Left lung (tissue), 10 donors: ENCODE measurements around the gene TAOK2. TPM values are rescaled to one million over a fixed set of nuclear protein-coding genes. Genes with fewer than 3 reads are reported as not detected.

Experiments used
- ATAC-seq: fragments of 200-7000 bp; cut with Tn5 transposase; one replicate; pipeline ENCODE4 v1.9.1; 2020; ENCODE audit warnings: moderate library complexity
- DNase-seq, 4 donors: peaks; one replicate each; pipeline ENCODE4 v3.0.0-alpha.2; 2013 to 2020
- H3K27ac ChIP-seq, 2 donors: fragments of 200-600 bp; sonication (generic) in 1 of 2; one replicate each; pipeline versions ENCODE4 v1.5.0 to v1.8.0; 2020 to 2021
- H3K27me3 ChIP-seq, 2 donors: fragments of 200-600 bp; sonication (generic) in 1 of 2; one replicate each; pipeline versions ENCODE4 v1.5.0 to v1.8.0; 2020 to 2021
- H3K36me3 ChIP-seq, 2 donors: fragments of 200-600 bp; sonication (generic) in 1 of 2; one replicate each; pipeline versions ENCODE4 v1.5.0 to v1.8.0; 2020 to 2021
- H3K4me1 ChIP-seq, 2 donors: fragments of 200-600 bp; one replicate each; pipeline ENCODE4 v1.8.0; 2021
- H3K4me3 ChIP-seq, 2 donors: fragments of 200-600 bp; sonication (generic) in 1 of 2; one replicate each; pipeline versions ENCODE4 v1.5.0 to v1.8.0; 2020 to 2021; ENCODE audit warnings: mild to moderate bottlenecking in 1 of 2
- H3K9me3 ChIP-seq, 2 donors: fragments of 200-600 bp; sonication (generic) in 1 of 2; one replicate each; pipeline versions ENCODE4 v1.5.0 to v1.8.0; 2020 to 2021
- CTCF ChIP-seq, 2 donors: fragments of 200-600 bp; sonication (generic) in 1 of 2; IDR thresholded peaks; one replicate each; pipeline versions ENCODE4 v1.5.0 to v1.8.0; 2021; ENCODE audit warnings: antibody characterized with exemption in 2 of 2
- intact Hi-C, 2 donors: fragments of 100-400 bp; cut with DNase I; formaldehyde crosslinking; loops; one replicate each; pipeline versions ENCODE4 v1.11.2 to v1.14.2; 2022
- polyA plus RNA-seq, 6 donors: library from polyadenylated mRNA; unstranded; fragments of 120-200 nt; gene quantifications; one replicate each; pipeline ENCODE4 v1.2.1, GENCODE V29; 2013; ENCODE audit not compliant: insufficient read length in 6 of 6
- total RNA-seq, 2 donors: library from RNA; stranded (reverse); fragmentation: NEBNext Ultra II Directional; extraction: Animal tissue kit (Norgen Biotek cat#: 25700); gene quantifications; one replicate each; pipeline ENCODE4 v1.2.1, GENCODE V29; 2021
- donor health status: DM: no; HTN: yes; CAD: no.
- donor health status: DM: no; HTN: no; CAD: no.

The TAOK2 gene
- total and polyA plus RNA-seq, 8 donors, result 47.5 to 71.4 (median 57.4) TPM

GRCh38 chr16:29978564-29979270 lies 5.0 kb downstream of the TAOK2 start:
- H3K4me1 ChIP-seq, result peaks cover 27 to 43% of the 10 kb centered on the region in 2 donors
- ATAC-seq (no peak), DNase-seq (no peak)
- intact Hi-C loops, result no loop called here
- H3K27ac ChIP-seq, result peak overlapping the region in 1 of 2 donors; percentile 91
- H3K36me3 ChIP-seq, result peaks cover 5 to 62% of the 10 kb centered on the region in 2 donors
- TF ChIP-seq CTCF (IDR thresholded peaks at IDR 0.05), result no peak
- H3K4me3 ChIP-seq, result no peak overlapping the region
- H3K27me3 ChIP-seq, result no peaks in the 10 kb centered on the region
- H3K9me3 ChIP-seq, result no peaks in the 10 kb centered on the region

- Histone ChIP-seq H3K27me3 (no peaks in the 10 kb centered on the region), H3K9me3 (no peaks in the 10 kb centered on the region), H3K4me3 (no peak overlapping the region), H3K4me1 (peaks cover 5 to 24% of the 10 kb centered on the region in 2 donors), H3K36me3 (peaks cover 16 to 100% of the 10 kb centered on the region in 2 donors), H3K27ac (no peak overlapping the region)
- DNase-seq, result peak in 1 of 4 donors; percentile 69
- intact Hi-C loops, result no loop called here
- no peak for TF ChIP-seq CTCF (IDR thresholded peaks at IDR 0.05)
- no peak for ATAC-seq
These were observed 9.1 kb downstream of the TAOK2 start for GRCh38 chr16:29982560-29983419.

- intact Hi-C loops, result no loop called here
- H3K36me3 ChIP-seq, result peaks cover 16 to 100% of the 10 kb centered on the region in 2 donors
- ATAC-seq, result peak; percentile 41
- no peak for DNase-seq
- H3K4me3 ChIP-seq, result no peak overlapping the region
- no peaks in the 10 kb centered on the region for H3K9me3 ChIP-seq
- TF ChIP-seq CTCF (IDR thresholded peaks at IDR 0.05), result no peak
- peaks cover 5 to 26% of the 10 kb centered on the region in 2 donors for H3K4me1 ChIP-seq
- H3K27me3 ChIP-seq, result no peaks in the 10 kb centered on the region
- H3K27ac ChIP-seq, result peak overlapping the region; percentile 39 to 79
These were observed 9.9 kb downstream of the TAOK2 start for GRCh38 chr16:29983420-29984136.

GRCh38 chr16:29984137-29984763 lies 10.6 kb downstream of the TAOK2 start:
- DNase-seq, result peak in 1 of 4 donors; percentile 61

More at GRCh38 chr16:29984137-29984763, 10.6 kb downstream of the TAOK2 start:
- H3K4me1 ChIP-seq, result peaks cover 5 to 24% of the 10 kb centered on the region in 2 donors
- peak; percentile 68 for ATAC-seq
- H3K27me3 ChIP-seq, result no peaks in the 10 kb centered on the region
- intact Hi-C loops, result no loop called here
- H3K36me3 ChIP-seq, result peaks cover 16 to 100% of the 10 kb centered on the region in 2 donors
- no peaks in the 10 kb centered on the region for H3K9me3 ChIP-seq
- peak overlapping the region; percentile 39 to 79 for H3K27ac ChIP-seq
- no peak for TF ChIP-seq CTCF (IDR thresholded peaks at IDR 0.05)
- H3K4me3 ChIP-seq, result no peak overlapping the region
